ENCODE data around the gene ADGRA1. TPM values are rescaled to one million over a fixed set of nuclear protein-coding genes. Genes with fewer than 3 reads are reported as not detected.

ADGRA1 gene
- total and polyA plus RNA-seq, 2 experiments from 2014 or later: 0.23 to 0.52 TPM

DNA sequence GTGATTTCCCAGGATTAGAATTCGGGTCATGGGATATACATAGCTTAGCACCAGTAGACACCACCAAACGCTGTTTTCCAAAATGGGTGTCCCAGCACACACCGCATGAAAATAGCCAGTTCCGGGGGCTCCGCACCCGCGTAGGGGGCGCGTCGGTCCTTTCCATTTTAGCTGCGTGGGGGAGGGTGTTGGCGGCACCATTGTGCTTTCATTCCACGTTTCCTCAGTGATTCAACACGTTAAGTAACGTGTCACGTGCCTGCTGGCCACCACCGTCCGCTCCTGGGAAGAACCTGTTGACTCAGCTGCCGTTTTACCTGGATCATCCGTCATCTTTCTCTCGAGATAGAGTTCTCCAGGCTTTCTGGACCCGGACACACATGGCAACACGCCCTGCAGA, 25.6 kb upstream of the ADGRA1 start (continued):
- TF ChIP-seq, protein P1, sequence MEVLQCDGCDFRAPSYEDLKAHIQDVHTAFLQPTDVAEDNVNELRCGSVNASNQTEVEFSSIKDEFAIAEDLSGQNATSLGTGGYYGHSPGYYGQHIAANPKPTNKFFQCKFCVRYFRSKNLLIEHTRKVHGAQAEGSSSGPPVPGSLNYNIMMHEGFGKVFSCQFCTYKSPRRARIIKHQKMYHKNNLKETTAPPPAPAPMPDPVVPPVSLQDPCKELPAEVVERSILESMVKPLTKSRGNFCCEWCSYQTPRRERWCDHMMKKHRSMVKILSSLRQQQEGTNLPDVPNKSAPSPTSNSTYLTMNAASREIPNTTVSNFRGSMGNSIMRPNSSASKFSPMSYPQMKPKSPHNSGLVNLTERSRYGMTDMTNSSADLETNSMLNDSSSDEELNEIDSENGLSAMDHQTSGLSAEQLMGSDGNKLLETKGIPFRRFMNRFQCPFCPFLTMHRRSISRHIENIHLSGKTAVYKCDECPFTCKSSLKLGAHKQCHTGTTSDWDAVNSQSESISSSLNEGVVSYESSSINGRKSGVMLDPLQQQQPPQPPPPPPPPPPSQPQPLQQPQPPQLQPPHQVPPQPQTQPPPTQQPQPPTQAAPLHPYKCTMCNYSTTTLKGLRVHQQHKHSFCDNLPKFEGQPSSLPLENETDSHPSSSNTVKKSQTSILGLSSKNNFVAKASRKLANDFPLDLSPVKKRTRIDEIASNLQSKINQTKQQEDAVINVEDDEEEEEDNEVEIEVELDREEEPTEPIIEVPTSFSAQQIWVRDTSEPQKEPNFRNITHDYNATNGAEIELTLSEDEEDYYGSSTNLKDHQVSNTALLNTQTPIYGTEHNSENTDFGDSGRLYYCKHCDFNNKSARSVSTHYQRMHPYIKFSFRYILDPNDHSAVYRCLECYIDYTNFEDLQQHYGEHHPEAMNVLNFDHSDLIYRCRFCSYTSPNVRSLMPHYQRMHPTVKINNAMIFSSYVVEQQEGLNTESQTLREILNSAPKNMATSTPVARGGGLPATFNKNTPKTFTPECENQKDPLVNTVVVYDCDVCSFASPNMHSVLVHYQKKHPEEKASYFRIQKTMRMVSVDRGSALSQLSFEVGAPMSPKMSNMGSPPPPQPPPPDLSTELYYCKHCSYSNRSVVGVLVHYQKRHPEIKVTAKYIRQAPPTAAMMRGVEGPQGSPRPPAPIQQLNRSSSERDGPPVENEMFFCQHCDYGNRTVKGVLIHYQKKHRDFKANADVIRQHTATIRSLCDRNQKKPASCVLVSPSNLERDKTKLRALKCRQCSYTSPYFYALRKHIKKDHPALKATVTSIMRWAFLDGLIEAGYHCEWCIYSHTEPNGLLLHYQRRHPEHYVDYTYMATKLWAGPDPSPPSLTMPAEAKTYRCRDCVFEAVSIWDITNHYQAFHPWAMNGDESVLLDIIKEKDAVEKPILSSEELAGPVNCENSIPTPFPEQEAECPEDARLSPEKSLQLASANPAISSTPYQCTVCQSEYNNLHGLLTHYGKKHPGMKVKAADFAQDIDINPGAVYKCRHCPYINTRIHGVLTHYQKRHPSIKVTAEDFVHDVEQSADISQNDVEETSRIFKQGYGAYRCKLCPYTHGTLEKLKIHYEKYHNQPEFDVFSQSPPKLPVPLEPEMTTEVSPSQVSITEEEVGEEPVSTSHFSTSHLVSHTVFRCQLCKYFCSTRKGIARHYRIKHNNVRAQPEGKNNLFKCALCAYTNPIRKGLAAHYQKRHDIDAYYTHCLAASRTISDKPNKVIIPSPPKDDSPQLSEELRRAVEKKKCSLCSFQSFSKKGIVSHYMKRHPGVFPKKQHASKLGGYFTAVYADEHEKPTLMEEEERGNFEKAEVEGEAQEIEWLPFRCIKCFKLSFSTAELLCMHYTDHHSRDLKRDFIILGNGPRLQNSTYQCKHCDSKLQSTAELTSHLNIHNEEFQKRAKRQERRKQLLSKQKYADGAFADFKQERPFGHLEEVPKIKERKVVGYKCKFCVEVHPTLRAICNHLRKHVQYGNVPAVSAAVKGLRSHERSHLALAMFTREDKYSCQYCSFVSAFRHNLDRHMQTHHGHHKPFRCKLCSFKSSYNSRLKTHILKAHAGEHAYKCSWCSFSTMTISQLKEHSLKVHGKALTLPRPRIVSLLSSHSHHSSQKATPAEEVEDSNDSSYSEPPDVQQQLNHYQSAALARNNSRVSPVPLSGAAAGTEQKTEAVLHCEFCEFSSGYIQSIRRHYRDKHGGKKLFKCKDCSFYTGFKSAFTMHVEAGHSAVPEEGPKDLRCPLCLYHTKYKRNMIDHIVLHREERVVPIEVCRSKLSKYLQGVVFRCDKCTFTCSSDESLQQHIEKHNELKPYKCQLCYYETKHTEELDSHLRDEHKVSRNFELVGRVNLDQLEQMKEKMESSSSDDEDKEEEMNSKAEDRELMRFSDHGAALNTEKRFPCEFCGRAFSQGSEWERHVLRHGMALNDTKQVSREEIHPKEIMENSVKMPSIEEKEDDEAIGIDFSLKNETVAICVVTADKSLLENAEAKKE (CRISPR knock-in tag; IDR thresholded peaks at IDR 0.05): no peak
- no peak for TF ChIP-seq ZNF114 (CRISPR knock-in tag; IDR thresholded peaks at IDR 0.05)
- TF ChIP-seq EZH2phosphoT487 (IDR thresholded peaks at IDR 0.05; ENCODE audit: unreplicated experiment): no peak
- no peak for TF ChIP-seq EZH2 (IDR thresholded peaks at IDR 0.05; ENCODE audit: low read depth, unreplicated experiment)
- no peak for TF ChIP-seq ETS1 (IDR thresholded peaks at IDR 0.05)

GRCh38 chr10:133062635-133063034, 25.1 kb upstream of the ADGRA1 start:
- Histone ChIP-seq H3K27me3 (ENCODE audit: insufficient read depth) (no peaks in the 10 kb centered on the region), H3K9me2 (ENCODE audit: insufficient read depth) (no peaks in the 10 kb centered on the region), H3K27ac (ENCODE audit: low read depth) (no peak overlapping the region), H3K4me1 (ENCODE audit: insufficient read depth) (no peaks in the 10 kb centered on the region), H3K4me2 (no peak overlapping the region), H2AFZ (no peak overlapping the region), H3F3A (replicated peaks; ENCODE audit: low read depth) (no peaks in the 10 kb centered on the region), H4K20me1 (replicated peaks; ENCODE audit: insufficient read depth) (no peaks in the 10 kb centered on the region), H3K4me3 (no peak overlapping the region), H3K36me3 (ENCODE audit: insufficient read depth) (no peaks in the 10 kb centered on the region), H3K79me2 (replicated peaks; ENCODE audit: insufficient read depth) (no peaks in the 10 kb centered on the region)
- Mint-ChIP-seq H3K36me3 (ENCODE audit: low read depth) (no peaks in the 10 kb centered on the region), H3K27ac (no peak overlapping the region), H3K9me3 (peaks cover 2% of the 10 kb centered on the region; the same call in 1 of the 3 replicates), H3K4me1 (no peaks in the 10 kb centered on the region), H3K27me3 (ENCODE audit: insufficient read depth, low read depth, poor library complexity) (peaks cover 5% of the 10 kb centered on the region), H3K4me3 (no peak overlapping the region)
- ATAC-seq (no peak), DNase-seq (ENCODE audit: low spot score) (no peak)
- TF ChIP-seq STAT1 (IDR thresholded peaks at IDR 0.05; ENCODE audit: unreplicated experiment): no peak
- TF ChIP-seq, protein P2, sequence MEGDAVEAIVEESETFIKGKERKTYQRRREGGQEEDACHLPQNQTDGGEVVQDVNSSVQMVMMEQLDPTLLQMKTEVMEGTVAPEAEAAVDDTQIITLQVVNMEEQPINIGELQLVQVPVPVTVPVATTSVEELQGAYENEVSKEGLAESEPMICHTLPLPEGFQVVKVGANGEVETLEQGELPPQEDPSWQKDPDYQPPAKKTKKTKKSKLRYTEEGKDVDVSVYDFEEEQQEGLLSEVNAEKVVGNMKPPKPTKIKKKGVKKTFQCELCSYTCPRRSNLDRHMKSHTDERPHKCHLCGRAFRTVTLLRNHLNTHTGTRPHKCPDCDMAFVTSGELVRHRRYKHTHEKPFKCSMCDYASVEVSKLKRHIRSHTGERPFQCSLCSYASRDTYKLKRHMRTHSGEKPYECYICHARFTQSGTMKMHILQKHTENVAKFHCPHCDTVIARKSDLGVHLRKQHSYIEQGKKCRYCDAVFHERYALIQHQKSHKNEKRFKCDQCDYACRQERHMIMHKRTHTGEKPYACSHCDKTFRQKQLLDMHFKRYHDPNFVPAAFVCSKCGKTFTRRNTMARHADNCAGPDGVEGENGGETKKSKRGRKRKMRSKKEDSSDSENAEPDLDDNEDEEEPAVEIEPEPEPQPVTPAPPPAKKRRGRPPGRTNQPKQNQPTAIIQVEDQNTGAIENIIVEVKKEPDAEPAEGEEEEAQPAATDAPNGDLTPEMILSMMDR (conservative IDR thresholded peaks at IDR 0.05; ENCODE audit: low read depth in 2 of 2): no peak
- no peak for TF ChIP-seq ZNF114 (CRISPR knock-in tag; IDR thresholded peaks at IDR 0.05)
